IPS DF 4.7 (cell line): ENCODE data around the gene C11orf98.
"Not testable (repeated sequence)": the region's sequence is repeated elsewhere in the genome, so short reads cannot be mapped to it uniquely, and the experiment has no call there.

Experiments
- DNase-seq: peaks from one replicate; pipeline ENCODE4 v3.0.0-alpha.2; 2013; ENCODE audit warnings: low spot score; ENCODE audit errors: extremely low read depth

C11orf98 gene

GRCh38 chr11:62687508-62688396 lies 22.7 kb upstream of the C11orf98 start:
- DNase-seq, result no peak

- no peak for DNase-seq
These were observed 17.5 kb upstream of the C11orf98 start for GRCh38 chr11:62682518-62682917.

- no peak for DNase-seq
These were observed 15.8 kb upstream of the C11orf98 start for GRCh38 chr11:62680825-62681240.

GRCh38 chr11:62678770-62679696 lies 14.0 kb upstream of the C11orf98 start, which contains the start of gene UBXN1:
TSS of gene UBXN1 (minus strand) at chr11:62679073. CDS start at chr11:62678923, 150 bp downstream.
- DNase-seq, result no peak

- DNase-seq, result no peak
These were observed 13.4 kb upstream of the C11orf98 start for GRCh38 chr11:62678433-62678769.

- DNase-seq, result no peak
These were observed 12.7 kb upstream of the C11orf98 start for GRCh38 chr11:62677714-62678113.

GRCh38 chr11:62677156-62677555 lies 12.1 kb upstream of the C11orf98 start:
- no peak for DNase-seq

GRCh38 chr11:62676698-62677097 lies 11.7 kb upstream of the C11orf98 start:
- DNase-seq, result no peak

GRCh38 chr11:62675415-62675814 lies 10.4 kb upstream of the C11orf98 start:
- not testable (repeated sequence) for DNase-seq

GRCh38 chr11:62673196-62673525 lies 8.2 kb upstream of the C11orf98 start:
- no peak for DNase-seq

- DNase-seq, result no peak
These were observed 6.8 kb upstream of the C11orf98 start, which contains the start of the genes LBHD1 and UQCC3 for GRCh38 chr11:62671608-62672389. TSS of gene LBHD1 (minus strand) at chr11:62672267. CDS start at chr11:62670031, 2,236 bp downstream. TSS of gene UQCC3 (plus strand) at chr11:62671673. CDS start at chr11:62671746, 73 bp downstream.

GRCh38 chr11:62671236-62671607 lies 6.2 kb upstream of the C11orf98 start:
- no peak for DNase-seq

GRCh38 chr11:62669420-62670161 lies 4.6 kb upstream of the C11orf98 start:
- DNase-seq, result no peak

GRCh38 chr11:62667460-62667859 lies 2.5 kb upstream of the C11orf98 start:
- no peak for DNase-seq

- no peak for DNase-seq
These were observed 1.4 kb upstream of the C11orf98 start for GRCh38 chr11:62666259-62666926.

GRCh38 chr11:62665599-62666258 lies 719 bp upstream of the C11orf98 start:
- no peak for DNase-seq

GRCh38 chr11:62664405-62665074 lies 470 bp downstream of the C11orf98 start:
- no peak for DNase-seq

- DNase-seq, result no peak
These were observed 8.1 kb downstream of the C11orf98 start for GRCh38 chr11:62656796-62657429.
